Measurements from ENCODE around the gene GH1. TPM values are rescaled to one million over a fixed set of nuclear protein-coding genes. Genes with fewer than 3 reads are reported as not detected.
"Not testable (repeated sequence)": the region's sequence is repeated elsewhere in the genome, so short reads cannot be mapped to it uniquely, and the experiment has no call there.

GH1 gene
- total and polyA plus RNA-seq, 7 experiments from 2014 or later = 0.58 to 0.66 TPM; not detected in 5

DNA sequence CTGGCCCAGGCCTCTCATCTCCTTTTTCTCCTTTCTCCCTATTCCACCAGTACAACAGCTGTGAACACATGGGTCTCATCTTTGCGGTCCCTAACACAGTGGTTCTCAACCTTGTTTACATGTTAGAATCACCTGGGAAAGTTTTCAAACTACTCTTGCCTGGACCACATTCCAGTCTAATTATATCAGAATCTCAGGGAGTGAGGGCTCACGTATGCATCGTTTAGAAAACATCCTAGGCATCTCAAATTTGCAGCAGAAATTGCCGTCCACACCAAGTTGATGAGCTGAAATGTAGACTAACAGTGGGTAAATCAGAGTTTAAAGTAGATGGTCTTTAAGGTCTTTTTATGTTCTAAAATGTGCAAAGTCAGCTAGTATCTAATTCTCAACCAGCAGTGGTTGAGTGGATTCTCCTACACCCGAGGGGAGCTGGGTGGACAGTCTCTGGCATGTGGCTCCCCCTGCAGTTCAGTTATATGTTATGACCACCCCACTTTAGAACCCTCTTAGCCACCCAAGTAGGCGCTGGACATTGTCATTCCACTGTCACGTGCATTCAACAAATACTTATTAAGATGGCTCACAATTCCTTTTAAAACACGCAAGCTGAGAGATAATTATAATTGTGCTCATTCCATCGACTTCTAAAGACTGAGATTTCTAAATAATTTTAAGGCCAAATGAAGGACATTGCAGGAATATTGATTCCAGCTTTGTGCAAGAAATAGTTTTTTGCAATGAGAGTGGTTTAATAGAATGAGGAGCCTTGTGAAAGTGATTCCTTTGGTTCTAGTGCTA is 48.9 kb downstream of the GH1 start:
- H3K9me3 ChIP-seq (ENCODE audit: control insufficient read depth in 2 of 3, low read length in 3 of 3); H3K4me1 ChIP-seq (ENCODE audit: control insufficient read depth in 2 of 2, insufficient read depth in 2 of 2, low read length in 2 of 2); H3K4me3 Mint-ChIP-seq; H3K4me1 Mint-ChIP-seq; H3K9me3 Mint-ChIP-seq; CTCF ChIA-PET; intact Hi-C loops (cut with micrococcal nuclease); H3K36me3 ChIP-seq (ENCODE audit: control insufficient read depth in 2 of 3, insufficient read depth in 3 of 3, low read length in 3 of 3); H3K36me3 Mint-ChIP-seq; ATAC-seq; H3K27ac ChIP-seq (ENCODE audit: low read depth, low read length); H3K4me3 ChIP-seq (ENCODE audit: low read length); DNase-seq; H3K27me3 ChIP-seq (ENCODE audit: control insufficient read depth in 2 of 2, insufficient read depth in 2 of 2, low read length in 2 of 2); POLR2A ChIA-PET; H3K27ac Mint-ChIP-seq: not testable (repeated sequence)
- peaks cover 0 to 20% (median 0%) of the 10 kb centered on the region in 5 donors for H3K27me3 Mint-ChIP-seq

Other genes with a start within 250 kb of the GH1 start
- 100 to 1,000 TPM; 575 to 937 (median 595) TPM for gene LIMD2, start 218.7 kb downstream of the GH1 start, total RNA-seq
- gene LIMD2, start 218.7 kb downstream of the GH1 start, polyA plus RNA-seq = 100 to 1,000 TPM; 542 to 792 TPM
- gene STRADA, start 177.0 kb downstream of the GH1 start, total RNA-seq = 10 to 100 TPM; 51.0 to 69.7 (median 54.2) TPM
- 10 to 100 TPM; 19.9 to 24.2 TPM for gene STRADA, start 177.0 kb downstream of the GH1 start, polyA plus RNA-seq
- 10 to 100 TPM; 31.8 to 62.9 (median 34.7) TPM for gene CCDC47, start 145.2 kb downstream of the GH1 start, total RNA-seq
- 10 to 100 TPM; 33.5 to 45.4 TPM for gene CCDC47, start 145.2 kb downstream of the GH1 start, polyA plus RNA-seq
- 100 to 1,000 TPM; 101 to 192 (median 139) TPM for gene DDX42, start 144.7 kb downstream of the GH1 start, total RNA-seq
- gene DDX42, start 144.7 kb downstream of the GH1 start, polyA plus RNA-seq = 10 to 100 TPM; 11.8 to 24.4 TPM
- gene PSMC5, start 91.4 kb downstream of the GH1 start, total RNA-seq = 100 to 1,000 TPM in 3 of 5 experiments, 10 to 100 TPM in 2; 68.4 to 153 (median 105) TPM
- gene PSMC5, start 91.4 kb downstream of the GH1 start, polyA plus RNA-seq = 100 to 1,000 TPM; 153 to 162 TPM
- 10 to 100 TPM; 38.1 to 66.2 (median 55.8) TPM for gene FTSJ3, start 91.2 kb downstream of the GH1 start, total RNA-seq
- 10 to 100 TPM; 22.1 to 44.4 TPM for gene FTSJ3, start 91.2 kb downstream of the GH1 start, polyA plus RNA-seq
- 100 to 1,000 TPM; 102 to 148 (median 109) TPM for gene SMARCD2, start 76.2 kb downstream of the GH1 start, total RNA-seq
- 100 to 1,000 TPM in 1 of 2 donors, 10 to 100 TPM in 1; 61.5 to 112 TPM for gene SMARCD2, start 76.2 kb downstream of the GH1 start, polyA plus RNA-seq
- gene CSH2, start 45.2 kb downstream of the GH1 start, total RNA-seq = 1 to 10 TPM in 2 of 5 experiments, not detected in 3; 4.2 to 5.3 TPM
- not detected for gene CSH2, start 45.2 kb downstream of the GH1 start, polyA plus RNA-seq
- gene GH2, start 36.9 kb downstream of the GH1 start, total RNA-seq = not detected
- not detected for gene GH2, start 36.9 kb downstream of the GH1 start, polyA plus RNA-seq
- 10 to 100 TPM in 1 of 5 experiments, 1 to 10 TPM in 1, not detected in 3; 8.2 to 11.3 TPM for gene CSH1, start 22.3 kb downstream of the GH1 start, total RNA-seq
- gene CSH1, start 22.3 kb downstream of the GH1 start, polyA plus RNA-seq = not detected
- not detected for gene CSHL1, start 7.6 kb downstream of the GH1 start, total RNA-seq
- not detected for gene CSHL1, start 7.6 kb downstream of the GH1 start, polyA plus RNA-seq
- 10 to 100 TPM; 11.8 to 44.9 (median 15.1) TPM for gene CD79B, start 13.5 kb upstream of the GH1 start, total RNA-seq
- 10 to 100 TPM; 34.5 to 42.2 TPM for gene CD79B, start 13.5 kb upstream of the GH1 start, polyA plus RNA-seq
- gene SCN4A, start 54.1 kb upstream of the GH1 start, total RNA-seq = under 1 TPM in 4 of 5 experiments, not detected in 1; 0.03 to 0.15 (median 0.07) TPM
- not detected for gene SCN4A, start 54.1 kb upstream of the GH1 start, polyA plus RNA-seq
- 1 to 10 TPM in 1 of 5 experiments, under 1 TPM in 2, not detected in 2; 0.29 to 2.8 (median 0.40) TPM for gene PRR29, start 79.5 kb upstream of the GH1 start, total RNA-seq
- 1 to 10 TPM; 5.5 to 6.0 TPM for gene PRR29, start 79.5 kb upstream of the GH1 start, polyA plus RNA-seq
- 100 to 1,000 TPM in 2 of 5 experiments, 10 to 100 TPM in 3; 60.9 to 132 (median 92.3) TPM for gene ICAM2, start 101.8 kb upstream of the GH1 start, total RNA-seq
- 100 to 1,000 TPM; 400 to 414 TPM for gene ICAM2, start 101.8 kb upstream of the GH1 start, polyA plus RNA-seq
- gene ERN1, start 211.3 kb upstream of the GH1 start, total RNA-seq = 100 to 1,000 TPM in 1 of 5 experiments, 10 to 100 TPM in 4; 52.6 to 110 (median 62.9) TPM
- gene ERN1, start 211.3 kb upstream of the GH1 start, polyA plus RNA-seq = 10 to 100 TPM; 15.7 to 19.7 TPM

Data from naive thymus-derived CD4-positive, alpha-beta T cell (primary cell).